ENCODE measurements around the gene NLRC5. TPM values are rescaled to one million over a fixed set of nuclear protein-coding genes. Genes with fewer than 3 reads are reported as not detected.

NLRC5 gene
- total RNA-seq, 1 experiment from 2014 or later = 2.4 TPM

- no peaks in the 10 kb centered on the region for H3K27me3 ChIP-seq (ENCODE audit: insufficient read depth, low read length)
- H4K8ac ChIP-seq (replicated peaks; ENCODE audit: insufficient read length, low read depth, low read length) = no peak overlapping the region
- H2BK20ac ChIP-seq (ENCODE audit: low read depth, low read length, poor library complexity, severe bottlenecking) = no peak overlapping the region
- no peak overlapping the region for H4K5ac ChIP-seq (ENCODE audit: insufficient read length, low read depth, low read length)
- no peaks in the 10 kb centered on the region for H3K23me2 ChIP-seq (ENCODE audit: insufficient read length, low read depth, low read length, poor library complexity, severe bottlenecking)
- Mint-ChIP-seq H3K36me3 (ENCODE audit: insufficient read depth in 1 of 3, low read depth in 3 of 3) (no peaks in the 10 kb centered on the region; a peak in 1 of 7 replicates), H3K9me3 (peaks cover 3 to 10% of the 10 kb centered on the region in 2 experiments; a peak in 3 of 5 replicates), H3K4me3 (no peak overlapping the region), H3K4me1 (peaks cover 8 to 11% of the 10 kb centered on the region in 2 experiments), H3K27ac (peak overlapping the region in 2 of 3 experiments; percentile 24 to 57; a peak in 2 of 7 replicates), H3K27me3 (ENCODE audit: low read depth) (no peaks in the 10 kb centered on the region)
- WGBS (ENCODE audit: extremely low coverage, insufficient read length, low lambda C conversion rate) = no CpG with 5 or more reads among the region's 15 CpGs
- H3T11ph ChIP-seq (ENCODE audit: low read length) = no peak overlapping the region
- H3K56ac ChIP-seq (ENCODE audit: insufficient read length, low read depth, low read length) = no peak overlapping the region
- no peak overlapping the region for H4K91ac ChIP-seq (ENCODE audit: insufficient read length, low read depth, low read length)
- no peak overlapping the region for H2AFZ ChIP-seq (ENCODE audit: low read length)
- no peak overlapping the region for H3K18ac ChIP-seq (ENCODE audit: insufficient read length, low read depth, low read length)
- no peaks in the 10 kb centered on the region; the same call in 1 of the 2 replicates for H3K4me1 ChIP-seq (ENCODE audit: insufficient read depth, low read length)
- H2BK12ac ChIP-seq (ENCODE audit: insufficient read length, low read depth, low read length) = no peak overlapping the region
- no peak overlapping the region for H3K9ac ChIP-seq (ENCODE audit: extremely low read depth, insufficient read length, low read length)
- no peaks in the 10 kb centered on the region for H3K79me2 ChIP-seq (ENCODE audit: insufficient read depth, low read length)
- H2BK15ac ChIP-seq (ENCODE audit: low read depth, low read length) = no peak overlapping the region
- H3K14ac ChIP-seq (ENCODE audit: insufficient read depth, low read length) = no peak overlapping the region; the same call in 1 of the 2 replicates
- H3K27ac ChIP-seq (ENCODE audit: insufficient read length, low read depth, low read length) = no peak overlapping the region
- no peak overlapping the region for H2AK5ac ChIP-seq (ENCODE audit: insufficient read length, low read length)
- H3K4ac ChIP-seq (ENCODE audit: low read depth, low read length) = no peak overlapping the region
- H3K4me2 ChIP-seq (ENCODE audit: insufficient read depth, insufficient read length, low read length) = no peak overlapping the region
- H3K9me3 ChIP-seq (ENCODE audit: control insufficient read depth, low read depth, low read length) = no peaks in the 10 kb centered on the region
- no peaks in the 10 kb centered on the region for H4K20me1 ChIP-seq (ENCODE audit: control insufficient read depth, insufficient read depth, insufficient read length)
- no peak overlapping the region for H2BK120ac ChIP-seq (ENCODE audit: low read depth, low read length, poor library complexity, severe bottlenecking)
- TF ChIP-seq, protein P1, sequence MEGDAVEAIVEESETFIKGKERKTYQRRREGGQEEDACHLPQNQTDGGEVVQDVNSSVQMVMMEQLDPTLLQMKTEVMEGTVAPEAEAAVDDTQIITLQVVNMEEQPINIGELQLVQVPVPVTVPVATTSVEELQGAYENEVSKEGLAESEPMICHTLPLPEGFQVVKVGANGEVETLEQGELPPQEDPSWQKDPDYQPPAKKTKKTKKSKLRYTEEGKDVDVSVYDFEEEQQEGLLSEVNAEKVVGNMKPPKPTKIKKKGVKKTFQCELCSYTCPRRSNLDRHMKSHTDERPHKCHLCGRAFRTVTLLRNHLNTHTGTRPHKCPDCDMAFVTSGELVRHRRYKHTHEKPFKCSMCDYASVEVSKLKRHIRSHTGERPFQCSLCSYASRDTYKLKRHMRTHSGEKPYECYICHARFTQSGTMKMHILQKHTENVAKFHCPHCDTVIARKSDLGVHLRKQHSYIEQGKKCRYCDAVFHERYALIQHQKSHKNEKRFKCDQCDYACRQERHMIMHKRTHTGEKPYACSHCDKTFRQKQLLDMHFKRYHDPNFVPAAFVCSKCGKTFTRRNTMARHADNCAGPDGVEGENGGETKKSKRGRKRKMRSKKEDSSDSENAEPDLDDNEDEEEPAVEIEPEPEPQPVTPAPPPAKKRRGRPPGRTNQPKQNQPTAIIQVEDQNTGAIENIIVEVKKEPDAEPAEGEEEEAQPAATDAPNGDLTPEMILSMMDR (conservative IDR thresholded peaks at IDR 0.05) = peak; percentile 75
- H3K79me1 ChIP-seq (ENCODE audit: insufficient read depth, low read depth, low read length, poor library complexity, severe bottlenecking) = no peaks in the 10 kb centered on the region
- peak; percentile 78 for DNase-seq
- no peak overlapping the region for H3K23ac ChIP-seq (ENCODE audit: insufficient read length, low read depth, low read length)
- H2BK5ac ChIP-seq (ENCODE audit: insufficient read length, low read length) = no peak overlapping the region
These were observed 38.2 kb upstream of the NLRC5 start for GRCh38 chr16:56950881-56951771.

Measured in H9 (cell line).